HepG2 (cell line): Measurements from ENCODE around the gene EVPLL. TPM values are rescaled to one million over a fixed set of nuclear protein-coding genes. Genes with fewer than 3 reads are reported as not detected.
A peak's percentile ranks its signal among the peaks of the same experiment; 100 is the strongest.

Experiments
- DRAP1 ChIP-seq: IDR thresholded peaks from 2 replicates; pipeline ENCODE4 v1.6.1; 2016; ENCODE audit warnings: missing genetic modification reagents, missing compliant biosample characterization
- ESRRA ChIP-seq: sonication (generic); formaldehyde crosslinking; IDR thresholded peaks from 2 replicates; pipeline ENCODE4 v1.5.1; 2020; ENCODE audit warnings: mild to moderate bottlenecking, low read depth, missing genetic modification reagents
- FOXA3 ChIP-seq: IDR thresholded peaks from 2 replicates; pipeline ENCODE4 v1.6.1; 2016; ENCODE audit warnings: missing genetic modification reagents, missing compliant biosample characterization
- HMGXB3 ChIP-seq: sonication (generic); formaldehyde crosslinking; IDR thresholded peaks from 2 replicates; pipeline ENCODE4 v1.4.0; 2020; ENCODE audit warnings: missing genetic modification reagents, borderline replicate concordance
- KLF12 ChIP-seq: sonication (generic); formaldehyde crosslinking; IDR thresholded peaks from 2 replicates; pipeline ENCODE4 v1.4.0; 2020; ENCODE audit warnings: missing genetic modification reagents, borderline replicate concordance
- MNT ChIP-seq: fragments of 450-650 bp; IDR thresholded peaks from 2 replicates; pipeline ENCODE4 v1.6.1; 2016
- POGZ ChIP-seq: sonication (generic); formaldehyde crosslinking; IDR thresholded peaks from 2 replicates; pipeline ENCODE4 v1.4.0; 2020; ENCODE audit warnings: mild to moderate bottlenecking, missing genetic modification reagents
- RFX1 ChIP-seq: fragments of 450-650 bp; IDR thresholded peaks from 2 replicates; pipeline ENCODE4 v1.6.1; 2017
- RORA ChIP-seq: sonication (generic); formaldehyde crosslinking; IDR thresholded peaks from 2 replicates; pipeline ENCODE4 v1.5.0; 2020; ENCODE audit warnings: mild to moderate bottlenecking, missing genetic modification reagents, moderate library complexity
- SRSF4 ChIP-seq: fragments of 200-400 bp; formaldehyde crosslinking; IDR thresholded peaks from one replicate; pipeline ENCODE4 v1.6.1; 2018; ENCODE audit warnings: mild to moderate bottlenecking, low read depth, low read length, moderate library complexity; ENCODE audit not compliant: poor library complexity, severe bottlenecking
- THAP8 ChIP-seq: sonication (generic); formaldehyde crosslinking; IDR thresholded peaks from 2 replicates; pipeline ENCODE4 v1.5.1; 2020; ENCODE audit warnings: missing genetic modification reagents, mild to moderate bottlenecking, borderline replicate concordance
- USF2 ChIP-seq, 2 experiments: sonication (generic) in 1 of 2; formaldehyde crosslinking in 1 of 2; IDR thresholded peaks; 2 replicates each; pipeline versions ENCODE4 v1.5.1 to v1.6.1; 2011 to 2020; ENCODE audit warnings: borderline replicate concordance in 1 of 2, low read depth in 1 of 2, low read length in 1 of 2, mild to moderate bottlenecking in 1 of 2, missing genetic modification reagents in 1 of 2, moderate library complexity in 1 of 2
- ZNF484 ChIP-seq: sonication (generic); formaldehyde crosslinking; IDR thresholded peaks from 2 replicates; pipeline ENCODE4 v1.5.1; 2020; ENCODE audit warnings: mild to moderate bottlenecking, low read depth, missing genetic modification reagents, borderline replicate concordance
- ZNF569 ChIP-seq: sonication (generic); formaldehyde crosslinking; IDR thresholded peaks from 2 replicates; pipeline ENCODE4 v1.5.0; 2020; ENCODE audit warnings: mild to moderate bottlenecking, missing genetic modification reagents, moderate library complexity, borderline replicate concordance
- ZNF746 ChIP-seq: sonication (generic); formaldehyde crosslinking; IDR thresholded peaks from 2 replicates; pipeline ENCODE4 v1.8.0; 2022; ENCODE audit warnings: mild to moderate bottlenecking, missing genetic modification reagents
- ZSCAN22 ChIP-seq: sonication (generic); formaldehyde crosslinking; IDR thresholded peaks from 2 replicates; pipeline ENCODE4 v1.4.0; 2020; ENCODE audit warnings: mild to moderate bottlenecking, missing genetic modification reagents
- polyA plus RNA-seq, 8 experiments: library from polyadenylated mRNA; depleted of rRNA in 3 of 8; stranded (reverse) in 7 of 8; unstranded in 1 of 8; fragments of >200 nt; fragmentation: Illumina TruSeq in 4 of 8; extraction: Trizol in 4 of 8; gene quantifications; 2 replicates each; pipeline versions ENCODE4 v1.2.1 to v1.2.3, GENCODE V29; 2011 to 2016; ENCODE audit warnings: low read depth in 4 of 8, missing spikeins in 1 of 8, mixed read lengths in 1 of 8; ENCODE audit not compliant: insufficient read depth in 1 of 8
- total RNA-seq, 5 experiments: library from RNA; depleted of rRNA; stranded (reverse); fragments of >200 nt; fragmentation: Illumina TruSeq; extraction: Trizol; gene quantifications; 2 replicates each; pipeline ENCODE4 v1.2.3, GENCODE V29; 2016; ENCODE audit warnings: low read depth in 1 of 5

EVPLL gene
- total and polyA plus RNA-seq, 2 of the 13 experiments (the other 11 are each of a cell fraction or from before 2014, with no cell fraction given): 0.07 TPM; not detected in 1

- no peak for TF ChIP-seq ZNF484 (CRISPR knock-in tag)
- peak; percentile 81 for TF ChIP-seq USF2 (IDR thresholded peaks at IDR 0.05; ENCODE audit: low read depth, low read length)
- TF ChIP-seq USF2 (CRISPR knock-in tag; IDR thresholded peaks at IDR 0.05; ENCODE audit: borderline replicate concordance): peak; percentile 92
- TF ChIP-seq RFX1: no peak
- TF ChIP-seq ESRRA (CRISPR knock-in tag): no peak
- TF ChIP-seq SRSF4: no peak
- TF ChIP-seq ZNF746: no peak
- TF ChIP-seq KLF12 (CRISPR knock-in tag): no peak
- no peak for TF ChIP-seq ZSCAN22 (CRISPR knock-in tag)
- TF ChIP-seq THAP8: no peak
- peak; percentile 15; the same call in 1 of the 2 replicates for TF ChIP-seq MNT
- TF ChIP-seq ZNF569 (CRISPR knock-in tag): no peak
- TF ChIP-seq RORA: no peak
- peak; percentile 89; the same call in 1 of the 2 replicates for TF ChIP-seq HMGXB3 (CRISPR knock-in tag)
- peak; percentile 79 for TF ChIP-seq POGZ (CRISPR knock-in tag)
- no peak for TF ChIP-seq FOXA3 (CRISPR knock-in tag)
- TF ChIP-seq DRAP1: peak; percentile 92
Measured at GRCh38 chr17:18363101-18364049, 14.2 kb upstream of the EVPLL start, which contains the start of gene SHMT1 (continued).
